Subcutaneous adipose tissue (tissue), 4 donors: ENCODE measurements around the gene DUS1L. TPM values are rescaled to one million over a fixed set of nuclear protein-coding genes. Genes with fewer than 3 reads are reported as not detected.

Source experiments
- CTCF ChIP-seq: fragments of 450-650 bp; IDR thresholded peaks from one replicate; pipeline ENCODE4 v1.5.1; 2016; ENCODE audit warnings: low read depth, mild to moderate bottlenecking, control low read depth, antibody characterized with exemption, moderate library complexity
- total RNA-seq, 4 donors: library from RNA; depleted of rRNA; stranded (reverse); fragments of >200 nt; gene quantifications; one replicate each; pipeline ENCODE4 v1.1.0, GENCODE V29; 2016

DUS1L gene
- total RNA-seq, 4 donors from 2014 or later: 45.0 to 147 (median 52.3) TPM

DNA sequence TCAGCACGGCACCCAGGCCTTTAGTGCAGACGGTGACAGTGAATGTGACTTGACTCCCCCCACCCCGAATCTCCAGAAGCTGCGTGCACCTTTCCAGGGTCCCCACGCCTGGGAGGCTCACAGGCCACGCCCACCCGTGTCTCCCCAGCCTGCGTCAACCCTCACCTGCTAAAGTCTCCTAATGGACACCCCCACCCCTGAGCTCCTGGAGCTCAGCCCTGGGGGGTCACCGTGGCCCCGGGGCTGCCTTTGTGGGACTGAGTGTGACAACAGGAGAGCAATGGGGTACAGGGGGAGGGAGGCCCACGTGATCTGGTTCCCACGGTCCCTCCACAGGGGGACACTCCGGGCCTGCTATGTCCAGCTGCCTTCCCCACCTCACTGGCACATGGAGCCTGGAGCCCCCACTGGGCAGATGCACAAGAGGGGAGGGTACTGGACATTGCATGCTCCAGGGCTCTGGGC, 39.8 kb upstream of the DUS1L start:
- TF ChIP-seq CTCF: no peak

- TF ChIP-seq CTCF: no peak
Measured at GRCh38 chr17:82104797-82105416, 39.3 kb upstream of the DUS1L start.

DNA sequence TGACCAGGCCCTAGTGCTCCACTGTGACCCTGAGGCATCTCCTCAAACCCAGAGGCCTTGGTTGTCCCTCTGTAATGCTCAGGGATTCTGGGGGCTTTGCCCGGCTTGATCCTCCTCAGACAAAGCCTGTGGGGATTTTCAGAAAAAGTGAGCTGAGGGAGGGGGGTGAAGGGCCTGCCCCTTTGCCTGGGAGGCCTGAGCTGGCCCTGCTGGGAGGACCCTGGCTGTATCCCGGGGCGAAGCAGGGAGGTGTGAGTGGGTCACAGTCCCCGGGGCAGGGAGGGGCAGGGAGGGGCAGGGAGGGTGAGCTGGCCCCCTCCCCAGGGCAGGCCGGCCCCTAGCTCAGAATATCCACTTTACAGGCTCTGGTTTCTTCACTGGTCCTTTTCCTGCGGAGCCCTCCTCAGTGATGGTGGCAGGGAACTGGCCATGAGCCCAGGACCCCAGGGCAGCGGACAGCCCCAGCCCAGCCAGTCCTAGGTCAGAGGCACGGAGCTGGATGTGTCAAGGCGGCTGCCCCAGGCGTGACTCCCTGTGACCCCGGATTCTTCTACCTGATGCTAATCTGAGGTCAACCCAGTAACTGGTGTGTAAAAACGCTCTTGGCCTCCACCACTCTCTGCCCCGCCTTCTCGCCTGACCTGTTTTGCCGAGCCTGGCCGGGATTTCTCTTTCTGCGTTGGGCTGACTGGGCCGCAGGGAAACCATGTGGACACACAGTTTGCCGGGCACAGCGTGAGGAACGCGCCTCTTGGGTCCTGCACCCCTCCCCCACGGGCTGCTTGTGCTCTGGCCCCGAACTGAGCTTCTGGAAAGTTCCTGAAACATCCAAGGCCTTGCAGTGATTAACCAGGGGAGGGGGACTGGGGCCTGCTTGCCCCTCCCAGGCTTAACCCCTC, 38.2 kb upstream of the DUS1L start:
- TF ChIP-seq CTCF: no peak

DNA sequence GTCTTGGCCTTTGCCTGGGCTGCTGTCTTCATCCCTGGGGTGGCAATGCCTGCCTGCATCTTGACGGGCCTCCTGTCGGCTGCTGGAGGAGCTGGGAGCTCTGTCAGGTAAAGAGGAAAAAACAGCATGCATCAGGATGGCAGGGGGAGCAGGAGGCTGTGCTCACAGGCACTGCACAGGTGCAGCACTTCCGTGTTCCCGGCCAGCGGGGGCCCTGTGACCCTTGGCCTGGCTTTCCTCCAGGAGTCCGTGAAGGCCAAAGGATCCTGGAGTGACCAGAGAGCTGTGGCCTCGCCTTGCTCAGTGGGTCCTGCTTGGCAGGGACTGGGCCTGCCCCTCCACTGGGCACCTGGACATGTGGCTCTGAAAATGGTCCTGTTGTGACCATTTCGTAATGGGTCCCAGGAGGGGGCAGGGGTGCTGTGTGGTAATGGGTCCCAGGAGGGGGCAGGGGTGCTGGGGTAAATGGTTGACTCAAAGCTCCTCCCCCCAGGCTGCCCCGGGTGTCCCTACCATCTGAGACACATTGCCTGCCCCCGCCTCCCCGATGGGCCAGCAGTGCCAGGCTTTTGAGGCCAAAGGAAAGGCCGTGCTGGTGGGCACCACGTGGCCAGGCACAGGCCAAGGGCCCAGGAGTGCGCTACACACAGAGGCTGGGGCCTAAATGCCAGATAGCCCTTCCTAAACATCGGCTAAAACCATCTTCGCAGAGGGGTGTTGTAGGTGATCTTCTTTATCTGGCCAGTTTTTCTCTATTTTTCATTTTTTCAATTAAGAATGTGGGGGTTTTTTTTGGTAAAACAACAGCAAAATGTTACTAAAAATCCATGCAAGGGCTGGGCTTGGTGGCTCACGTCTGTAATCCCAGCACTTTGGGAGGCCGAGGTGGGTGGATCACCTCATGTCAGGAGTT, 36.4 kb upstream of the DUS1L start:
- TF ChIP-seq CTCF: no peak

GRCh38 chr17:82101301-82101715, 35.7 kb upstream of the DUS1L start:
- no peak for TF ChIP-seq CTCF

- TF ChIP-seq CTCF: no peak
Measured at GRCh38 chr17:82100502-82101298, 35.1 kb upstream of the DUS1L start.
